ENCODE data around the gene AFF1.

- TF ChIP-seq POLR2A (IDR thresholded peaks at IDR 0.05; ENCODE audit: low read depth, low read length) (no peak), POLR2AphosphoS5 (IDR thresholded peaks at IDR 0.05; ENCODE audit: low read depth, low read length) (no peak), TAF1 (IDR thresholded peaks at IDR 0.05; ENCODE audit: borderline replicate concordance, low read depth, low read length) (no peak)
Measured at GRCh38 chr4:87118826-87119225, 184.0 kb downstream of the AFF1 start.

Measured in GM12892 (cell line).